Measurements from ENCODE around the gene VPS13D.

VPS13D gene

DNA sequence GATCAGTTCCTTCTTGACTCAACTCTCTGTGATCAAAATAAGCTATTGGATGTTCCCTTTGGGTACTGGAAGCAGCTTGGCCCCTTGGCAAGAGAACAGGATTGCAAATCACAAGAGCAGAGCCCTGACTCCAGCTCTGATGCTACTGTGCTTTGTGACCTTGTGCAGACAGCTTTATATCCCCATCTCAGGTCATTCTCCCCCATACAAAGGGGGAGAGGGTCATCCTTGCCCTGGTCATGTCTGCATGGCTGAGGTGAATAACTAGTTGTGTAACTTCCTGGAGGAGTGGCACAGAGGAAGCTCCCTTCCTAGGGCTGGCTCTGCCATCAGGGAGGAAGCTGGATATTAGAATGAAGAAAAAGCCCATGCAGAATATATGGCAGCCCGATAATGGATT lies 245.3 kb downstream of the VPS13D start:
- no peak for DNase-seq

- no peak for DNase-seq
Measured at GRCh38 chr1:12475530-12475934, 245.7 kb downstream of the VPS13D start.

DNA sequence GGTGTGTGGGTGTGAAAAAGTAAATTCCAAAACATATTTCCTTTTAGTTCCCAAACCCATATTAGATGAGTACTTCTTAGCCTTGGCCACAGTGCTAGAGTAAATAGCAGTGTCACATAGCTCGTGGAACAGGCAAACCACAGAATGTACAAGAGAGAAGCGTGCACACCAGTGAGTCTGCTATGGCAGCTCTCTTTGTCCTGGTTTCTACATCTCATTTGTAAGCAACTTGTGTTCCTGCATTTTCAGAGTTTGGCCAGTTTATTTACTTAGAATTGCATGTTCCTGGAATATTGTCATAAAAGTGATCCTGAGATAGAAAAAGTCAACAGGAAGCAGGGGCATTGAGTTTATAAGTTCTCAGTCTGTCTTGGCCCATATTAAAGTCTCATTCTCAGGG lies 246.1 kb downstream of the VPS13D start:
- no peak for DNase-seq

DNA sequence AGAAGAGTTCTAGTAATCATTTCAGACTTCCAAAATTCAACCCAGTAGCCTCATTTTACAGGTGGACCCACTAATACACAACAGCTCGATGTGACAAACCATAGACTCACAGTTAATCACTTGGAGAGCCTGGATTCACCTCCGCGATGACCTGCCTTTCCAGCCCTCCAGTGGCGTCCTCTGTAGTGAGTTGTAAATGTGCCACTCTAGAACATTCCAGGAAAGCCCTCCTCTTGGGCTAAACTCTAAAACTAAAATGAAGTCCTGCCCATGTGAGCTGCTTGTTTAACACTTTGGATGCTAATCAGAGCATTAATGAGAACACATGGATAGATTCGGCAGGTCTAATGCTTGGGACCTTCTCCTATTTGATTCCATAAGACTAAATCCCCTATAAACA lies 247.5 kb downstream of the VPS13D start:
- no peak for DNase-seq

- DNase-seq: no peak
Measured at GRCh38 chr1:12477936-12478611, 248.2 kb downstream of the VPS13D start.

GRCh38 chr1:12478612-12478985 lies 248.8 kb downstream of the VPS13D start:
- peak; percentile 21 for DNase-seq

DNA sequence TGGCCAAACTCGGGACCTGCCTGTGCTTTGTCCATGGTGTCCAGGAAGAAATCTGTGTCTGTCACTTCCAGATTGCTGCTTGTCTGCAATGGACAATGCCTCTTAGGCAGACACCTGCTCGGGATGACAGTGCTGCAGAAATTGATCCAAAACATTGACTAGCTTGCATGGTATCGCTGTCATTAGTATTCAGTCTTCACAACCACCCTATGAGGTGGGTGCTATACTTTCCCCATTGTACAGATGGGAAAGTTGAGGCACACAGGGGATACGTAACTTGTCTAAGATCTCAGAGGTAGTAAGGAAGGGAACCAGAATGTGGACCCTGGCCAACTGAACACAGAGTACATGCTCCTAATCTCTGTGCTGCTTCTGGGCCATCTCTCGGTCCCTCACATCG lies 249.5 kb downstream of the VPS13D start:
- no peak for DNase-seq

DNA sequence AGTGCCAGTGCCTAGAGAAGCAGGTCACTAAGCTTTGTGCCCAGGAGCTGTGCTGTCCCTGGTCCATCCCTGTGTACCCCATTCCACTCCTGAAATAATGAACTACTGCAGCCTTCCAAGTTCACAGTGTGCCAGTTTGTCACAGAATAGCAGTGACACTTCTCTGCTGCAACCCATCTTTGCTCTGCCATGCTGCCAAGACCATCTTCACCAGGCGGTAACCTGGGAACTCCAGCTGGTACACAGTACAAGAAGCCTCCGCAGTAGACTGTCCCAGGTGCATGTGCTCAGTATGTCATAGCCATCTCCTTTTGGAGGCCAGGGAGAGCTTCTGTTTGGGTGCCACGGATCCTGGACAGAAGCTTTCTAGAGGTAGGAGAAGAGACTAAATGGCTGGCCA lies 250.2 kb downstream of the VPS13D start:
- no peak for DNase-seq

DNA sequence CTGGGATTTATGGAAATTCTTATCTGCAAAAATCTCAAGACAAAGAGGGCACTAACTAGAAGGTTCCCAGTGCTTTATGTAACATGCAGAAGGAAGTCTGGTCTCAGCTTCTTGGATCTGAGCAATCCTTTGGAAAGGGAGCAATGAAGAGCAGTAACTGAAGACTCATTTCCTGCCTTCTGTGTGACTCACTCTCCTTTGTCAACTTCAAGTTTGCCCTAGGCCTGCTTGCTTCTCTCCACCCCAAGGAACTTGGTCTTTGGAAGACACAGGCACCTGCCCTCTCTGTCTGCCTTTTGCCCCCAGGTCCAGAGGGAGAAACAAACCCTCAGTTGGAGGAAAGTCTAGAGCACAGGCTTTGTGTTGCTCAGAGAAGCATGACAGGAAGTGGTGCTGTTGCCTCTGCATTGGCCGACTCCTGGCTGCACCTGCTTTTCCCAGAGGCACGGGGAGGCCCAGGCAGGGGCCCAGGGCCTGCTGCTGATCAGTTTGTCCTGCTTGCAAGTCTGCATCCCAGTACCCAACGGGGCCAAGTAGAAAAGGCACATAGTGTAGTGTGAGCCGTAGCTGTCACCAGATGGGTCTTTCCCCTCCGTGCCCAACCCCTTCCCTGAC lies 251.0 kb downstream of the VPS13D start:
- DNase-seq: peak; percentile 8

DNA sequence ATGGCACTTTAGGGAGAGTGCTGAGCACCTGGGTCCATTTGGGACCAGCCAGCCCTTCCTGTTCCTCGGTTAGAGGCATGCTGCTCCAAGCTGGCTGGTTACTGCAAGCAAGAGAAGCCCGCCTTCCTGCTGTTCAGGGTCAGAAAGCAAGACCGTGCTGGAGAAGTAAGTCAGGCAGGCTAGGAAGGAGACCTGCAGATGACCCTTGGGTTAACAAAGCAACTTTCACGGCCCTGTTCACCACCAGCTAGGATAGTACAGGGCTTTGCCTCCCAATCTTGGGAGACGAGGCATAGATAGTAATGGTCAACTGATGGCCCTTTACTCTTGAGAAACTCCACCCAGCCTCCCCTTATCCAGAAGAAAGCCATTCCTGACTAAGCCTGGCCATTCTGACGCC lies 252.1 kb downstream of the VPS13D start:
- DNase-seq: no peak

DNA sequence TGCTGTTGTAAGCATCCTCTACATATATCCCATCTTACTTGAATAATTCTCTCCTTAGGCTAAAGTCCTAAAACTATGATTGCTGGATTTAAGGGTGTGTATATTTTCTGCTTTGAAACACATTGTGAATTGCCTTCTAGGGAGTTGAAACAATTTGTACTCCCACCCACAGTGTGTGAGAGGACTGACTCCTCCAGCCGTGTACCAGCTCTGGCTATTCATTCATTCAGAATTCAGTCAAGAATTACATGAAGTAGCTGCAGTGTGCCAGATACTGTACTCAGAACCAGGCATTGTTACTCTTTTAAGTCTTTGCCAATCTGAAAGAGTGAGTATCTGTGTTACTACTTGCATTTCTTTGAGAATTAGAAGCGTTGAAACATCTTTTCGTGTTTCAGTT lies 253.2 kb downstream of the VPS13D start:
- DNase-seq: no peak

- DNase-seq: no peak
Measured at GRCh38 chr1:12485231-12486058, 255.6 kb downstream of the VPS13D start.

DNA sequence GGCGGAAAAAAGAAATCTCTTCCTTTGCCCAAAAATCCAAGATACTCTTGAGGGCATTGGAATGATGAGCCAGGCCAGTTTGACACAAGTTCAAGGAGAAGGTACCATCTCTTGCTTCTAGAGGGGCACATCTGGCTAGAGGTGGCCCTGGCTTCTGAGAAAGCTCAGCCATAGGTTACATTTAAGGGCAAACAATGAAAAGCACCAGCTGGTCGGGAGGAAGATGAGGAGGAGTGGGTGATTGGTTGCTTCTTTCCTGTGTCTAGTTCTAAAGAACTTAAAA lies 256.2 kb downstream of the VPS13D start:
- DNase-seq: no peak

DNA sequence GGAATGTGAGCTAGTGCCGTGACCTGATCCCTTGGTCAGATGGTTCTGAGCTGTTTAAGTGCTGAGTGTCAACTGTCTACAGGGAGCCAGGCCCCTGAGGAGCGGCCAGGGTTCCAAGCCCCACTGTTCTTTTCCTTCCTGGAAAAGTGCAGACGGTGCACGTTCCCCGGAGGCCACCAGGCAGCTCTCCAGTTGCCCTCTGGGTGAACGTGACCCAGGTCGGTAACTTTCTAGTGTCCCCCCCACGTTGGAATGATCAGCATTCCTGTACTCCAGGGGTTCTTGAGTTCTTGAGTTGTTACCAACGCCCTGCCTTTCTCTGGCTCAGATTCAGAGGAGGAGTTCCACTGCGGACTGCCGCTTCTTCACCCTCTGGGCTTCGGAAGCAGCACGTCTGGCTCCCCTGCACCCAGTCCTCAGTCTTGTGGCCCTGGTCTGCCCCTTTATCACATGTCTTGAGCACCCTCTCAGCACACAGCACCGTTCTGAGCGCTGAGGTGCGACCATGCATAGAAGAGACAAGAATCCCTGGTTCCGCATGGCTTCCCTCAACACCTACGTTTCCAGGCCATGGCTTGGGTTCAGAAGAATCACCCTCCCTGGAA lies 256.7 kb downstream of the VPS13D start:
- DNase-seq: no peak

DNA sequence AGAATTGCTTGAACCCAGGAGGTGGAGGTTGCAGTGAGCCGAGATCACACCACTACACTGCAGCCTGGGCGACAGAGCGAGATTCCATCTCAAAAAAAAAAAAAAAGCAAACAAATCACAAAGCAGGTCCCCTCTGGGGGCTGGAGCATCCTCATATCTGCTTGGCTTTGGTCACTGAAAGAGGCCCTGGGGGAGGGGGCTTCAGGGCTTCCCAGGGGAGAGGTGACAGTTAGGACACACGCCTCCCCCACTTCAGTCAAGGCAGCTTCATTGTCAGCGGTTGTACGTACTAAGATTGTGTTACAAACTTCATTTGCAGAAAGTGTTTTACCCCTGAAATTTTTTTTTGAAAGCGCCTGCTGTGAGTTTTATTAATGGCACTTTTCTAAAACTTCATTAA lies 257.7 kb downstream of the VPS13D start:
- DNase-seq: no peak

DNA sequence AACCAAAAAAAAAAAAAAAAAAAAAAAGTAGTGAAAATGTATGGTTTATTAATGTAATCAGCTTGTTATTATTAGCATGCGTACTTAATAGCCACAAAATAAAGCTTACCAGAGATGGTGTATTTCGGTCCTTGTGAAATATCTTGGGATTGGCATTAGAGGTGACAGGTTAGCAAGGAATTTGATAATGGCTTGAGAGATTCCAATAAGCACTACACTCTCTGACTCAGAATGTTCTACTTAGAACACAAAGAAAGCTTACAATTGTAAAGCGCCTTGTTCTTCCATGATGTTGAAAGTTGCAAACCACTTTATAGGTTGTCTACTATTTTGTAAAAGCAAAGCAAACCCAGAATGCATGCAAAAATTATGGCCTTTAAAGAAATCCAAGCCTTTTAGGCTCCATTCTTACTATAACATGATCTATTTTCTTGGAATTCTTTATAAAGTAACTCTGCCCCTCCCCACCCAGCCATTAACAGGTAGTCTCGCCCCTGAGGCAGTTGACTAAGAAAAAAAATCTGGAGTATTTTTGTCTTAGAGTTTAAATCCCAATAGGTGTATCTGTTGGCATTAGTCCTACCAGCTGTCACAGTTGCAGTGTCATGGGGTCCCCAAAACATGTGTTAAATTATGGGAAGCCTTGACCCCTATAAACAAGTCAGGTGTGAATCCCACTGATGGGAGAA lies 259.0 kb downstream of the VPS13D start:
- DNase-seq: no peak

- DNase-seq: no peak
Measured at GRCh38 chr1:12490532-12491142, 260.8 kb downstream of the VPS13D start.

GRCh38 chr1:12491656-12492055 lies 261.8 kb downstream of the VPS13D start:
- DNase-seq: no peak

DNA sequence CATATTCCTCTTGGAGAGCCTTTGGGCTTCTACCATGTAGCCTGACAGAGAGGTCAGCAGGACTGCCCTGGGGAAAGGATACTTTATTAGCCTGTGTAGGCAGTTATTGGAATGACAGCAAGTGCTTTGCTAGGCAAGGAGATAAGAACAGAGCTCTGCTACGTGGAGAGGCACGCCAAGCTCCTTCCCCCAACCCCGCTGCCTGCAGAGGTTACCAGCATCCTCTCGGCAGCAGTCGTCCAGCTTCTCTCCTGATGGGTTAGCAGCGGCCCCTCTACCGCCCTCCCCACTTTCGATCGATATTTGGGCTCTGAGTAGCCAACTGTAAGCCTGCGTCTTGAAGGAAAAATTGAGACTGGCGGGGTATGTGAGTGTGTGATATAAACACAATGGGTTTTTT lies 265.9 kb downstream of the VPS13D start:
- DNase-seq: no peak

GRCh38 chr1:12496154-12496961 lies 266.5 kb downstream of the VPS13D start:
- DNase-seq: no peak

DNA sequence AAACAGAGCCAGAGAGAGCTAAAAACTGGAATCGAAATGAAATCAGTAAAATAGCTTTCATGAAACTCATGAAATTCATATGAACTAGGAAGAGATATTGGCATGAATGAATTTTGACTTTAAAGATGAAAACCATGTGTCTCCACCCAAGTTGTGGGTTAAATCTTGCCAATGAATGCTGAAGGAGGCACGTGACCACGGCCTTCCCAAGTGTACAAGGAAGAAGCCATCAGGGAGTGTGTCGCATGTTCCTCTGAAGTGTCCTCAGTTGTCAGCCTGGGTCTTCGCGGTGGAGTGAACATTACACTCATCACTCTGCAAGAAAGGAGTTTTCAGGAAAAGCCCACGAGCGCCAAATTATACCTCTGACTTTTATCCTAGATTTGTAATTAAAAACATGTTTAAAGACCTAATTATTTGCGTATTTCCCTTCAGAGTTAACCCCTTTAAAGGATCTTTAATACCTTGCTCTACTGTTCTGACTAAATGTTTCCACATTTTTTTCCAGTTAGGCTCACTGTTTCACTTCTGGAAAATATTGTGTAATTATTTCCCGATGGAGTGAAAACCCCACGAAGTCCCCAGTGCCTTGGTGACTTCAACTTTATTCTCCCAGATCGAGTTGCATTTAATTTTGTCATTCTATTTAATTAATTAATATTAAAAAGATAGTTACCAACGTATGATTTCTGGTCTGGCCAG lies 269.9 kb downstream of the VPS13D start:
- no peak for DNase-seq
